ENCODE results near the gene MUC5B.
"Not testable (repeated sequence)": the region's sequence is repeated elsewhere in the genome, so short reads cannot be mapped to it uniquely, and the experiment has no call there.

The MUC5B gene

DNA sequence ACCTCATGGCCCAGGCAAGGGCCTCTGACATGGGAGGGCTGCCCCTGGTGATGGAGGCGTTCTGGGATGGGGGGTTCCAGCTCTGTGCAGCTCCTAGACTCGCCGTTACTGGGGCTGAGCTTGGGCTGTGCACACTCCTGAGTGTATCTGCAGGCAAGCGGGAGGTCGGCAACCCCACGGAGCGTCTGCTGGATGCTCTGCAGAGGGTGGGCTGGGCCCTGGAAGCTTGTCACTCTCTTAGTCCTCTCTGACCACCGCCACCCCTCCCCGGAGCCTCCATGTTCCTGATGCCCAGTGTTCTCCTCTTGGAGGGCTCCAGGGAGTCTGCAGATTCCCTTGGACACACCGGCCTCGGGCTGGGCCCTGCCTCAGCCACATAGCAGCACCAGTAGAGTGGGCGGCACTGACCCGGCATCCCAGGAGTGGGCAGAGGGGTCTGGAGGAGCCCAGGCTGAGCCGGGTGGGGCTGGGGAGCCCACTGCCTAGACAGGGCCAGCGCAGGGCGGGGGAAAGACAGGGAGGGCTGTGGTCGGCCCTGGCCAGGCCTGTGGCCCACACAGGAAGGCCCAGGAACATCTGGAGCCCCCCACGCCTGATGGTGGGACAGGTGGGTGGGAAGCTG is 20.6 kb upstream of the MUC5B start:
- no peak for DNase-seq (ENCODE audit: low read depth, low spot score)

DNA sequence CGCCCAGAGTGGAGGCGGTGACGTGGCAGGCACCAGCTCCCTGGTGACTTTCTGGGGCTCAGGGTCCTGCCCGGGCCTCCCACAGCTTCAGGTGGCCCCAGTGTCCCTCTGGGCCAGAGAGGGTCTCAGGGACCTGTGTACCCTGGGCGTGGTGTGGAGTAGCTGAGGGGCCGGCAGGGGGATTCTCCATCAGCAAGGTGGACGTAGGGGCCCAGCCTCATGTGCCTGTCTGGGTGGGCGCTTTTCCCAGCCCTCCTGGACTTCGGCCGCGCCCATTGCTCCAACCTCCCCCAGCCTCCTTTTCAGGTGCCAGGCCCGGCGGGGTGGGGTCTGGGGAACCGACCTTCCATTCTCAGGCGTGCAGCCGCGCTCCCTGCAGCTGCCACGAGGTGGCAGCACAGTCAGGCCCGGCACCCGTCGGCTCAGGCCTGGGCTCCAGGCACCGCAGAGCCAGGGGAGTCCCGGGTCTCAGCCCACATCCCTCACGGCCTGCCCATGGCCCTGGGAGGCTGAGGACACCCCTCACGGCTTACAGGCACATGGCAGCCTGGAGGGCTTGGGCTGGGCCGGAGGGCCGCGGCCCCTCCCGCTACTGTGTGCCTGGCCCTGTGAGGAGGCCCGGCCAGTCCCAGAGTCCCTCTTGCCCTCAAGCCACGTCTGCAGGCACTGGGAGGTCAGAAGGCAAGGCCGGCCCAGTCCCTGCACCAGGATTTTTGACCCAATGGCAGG is 19.9 kb upstream of the MUC5B start:
- peak; percentile 38 for DNase-seq (ENCODE audit: low read depth, low spot score)

DNA sequence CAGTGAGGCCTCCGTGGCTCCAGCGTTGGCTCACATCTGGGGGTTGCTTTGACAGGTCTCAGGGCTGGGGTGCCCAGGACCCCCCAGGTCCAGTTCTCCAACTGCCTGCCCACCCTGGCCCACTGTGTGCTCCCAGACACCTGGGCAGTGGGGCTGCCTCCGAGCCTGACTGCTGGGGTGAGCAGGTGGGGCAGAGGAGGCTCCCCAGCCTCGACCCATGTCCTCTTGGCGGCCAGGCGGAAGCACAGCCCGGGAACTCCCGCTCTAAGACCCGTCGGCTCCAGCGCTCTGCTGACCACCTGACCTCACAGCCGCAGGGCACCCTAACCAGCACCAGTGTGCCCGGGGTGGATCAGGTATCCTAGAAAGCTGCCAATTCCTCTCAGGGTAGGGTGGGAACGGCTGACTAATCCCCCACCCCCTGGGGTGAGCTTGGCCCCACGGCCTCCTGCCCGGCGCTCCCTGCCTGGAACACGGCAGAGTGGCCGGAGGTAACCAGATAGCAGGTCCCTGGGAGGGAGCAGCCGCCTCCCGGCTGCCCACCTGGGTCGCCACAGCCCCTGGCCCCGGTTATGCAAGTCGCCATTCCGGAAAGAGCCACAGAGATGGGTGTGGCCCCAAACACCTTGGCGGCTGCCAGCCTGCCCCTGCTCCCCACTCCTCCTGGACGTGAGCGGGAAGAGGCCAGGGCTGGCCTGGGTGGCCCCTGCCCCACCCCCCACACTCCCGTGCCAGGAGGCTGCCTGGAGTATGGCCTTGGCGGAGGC is 19.2 kb upstream of the MUC5B start:
- DNase-seq (ENCODE audit: low read depth, low spot score) = no peak

DNA sequence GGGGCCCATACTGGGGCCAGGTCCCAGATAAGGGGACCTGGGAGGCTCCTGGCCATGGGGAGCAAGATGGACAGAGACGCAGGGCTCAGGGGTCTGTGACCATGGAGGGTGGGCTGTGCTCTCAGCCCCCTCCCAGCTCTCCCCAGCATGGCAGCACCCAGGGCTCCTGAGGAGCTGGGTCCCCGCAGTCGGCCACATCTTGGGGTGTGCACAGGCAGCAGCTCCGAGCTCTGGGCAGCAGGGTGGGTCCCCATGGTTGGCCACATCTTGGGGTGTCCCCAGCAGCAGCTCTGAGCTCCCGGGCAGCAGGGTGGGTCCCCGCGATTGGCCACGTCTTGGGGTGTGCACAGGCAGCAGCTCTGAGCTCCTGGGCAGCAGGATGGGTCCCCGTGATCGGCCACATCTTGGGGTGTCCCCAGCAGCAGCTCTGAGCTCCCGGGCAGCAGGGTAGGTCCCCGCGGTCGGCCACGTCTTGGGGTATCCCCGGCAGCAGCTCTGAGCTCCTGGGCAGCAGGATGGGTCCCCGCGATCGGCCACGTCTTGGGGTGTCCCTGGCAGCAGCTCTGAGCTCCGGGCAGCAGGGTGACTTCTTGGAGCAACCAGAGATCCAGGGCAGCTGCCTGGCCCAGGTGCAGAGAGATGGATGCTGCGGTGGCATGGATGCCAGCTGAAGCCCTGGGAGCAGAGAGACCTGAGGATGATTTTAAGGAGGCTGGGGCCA is 18.3 kb upstream of the MUC5B start:
- DNase-seq (ENCODE audit: low read depth, low spot score) = no peak

DNA sequence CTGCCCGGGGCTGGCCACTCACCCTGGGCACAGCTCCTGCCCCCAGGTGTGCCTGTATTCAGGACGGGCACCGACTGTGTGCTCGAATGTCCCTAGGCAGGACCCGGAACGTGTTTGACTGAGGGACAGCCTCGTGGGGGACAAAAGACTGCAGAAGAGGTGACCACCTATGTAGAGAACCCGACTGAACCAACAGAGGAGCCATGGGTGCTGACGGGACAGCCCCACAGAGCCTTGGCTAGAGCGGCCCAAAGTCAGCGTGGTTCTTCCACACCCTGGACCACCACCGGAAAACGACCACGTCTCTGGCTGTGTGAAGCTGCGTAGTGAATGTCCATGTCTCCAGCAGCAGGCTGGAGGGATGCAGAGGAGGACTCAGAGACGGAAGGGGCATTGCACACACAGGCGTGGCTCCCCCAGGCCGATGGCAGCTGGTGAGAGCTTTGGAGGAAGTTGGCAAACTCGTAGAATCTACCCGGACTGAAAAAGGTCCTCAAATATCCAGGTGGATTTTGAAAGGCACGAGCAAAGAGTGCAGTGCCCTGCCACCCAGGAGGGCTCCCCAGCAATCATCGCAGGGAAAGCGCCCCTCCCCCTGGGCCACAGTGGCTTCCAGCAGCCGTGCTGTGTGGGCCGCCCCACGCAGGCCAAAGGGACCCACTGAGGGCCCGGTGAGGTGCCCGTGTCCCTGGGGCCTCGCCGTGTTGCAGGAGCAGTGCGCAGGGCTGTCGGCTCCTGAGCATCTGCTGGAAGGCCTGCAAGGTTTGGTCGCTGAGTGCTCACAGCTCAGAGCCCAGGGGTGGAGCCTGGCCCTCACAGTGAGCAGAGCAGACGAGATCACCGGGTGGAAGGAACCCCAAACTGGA is 17.5 kb upstream of the MUC5B start:
- DNase-seq (ENCODE audit: low read depth, low spot score) = no peak

DNA sequence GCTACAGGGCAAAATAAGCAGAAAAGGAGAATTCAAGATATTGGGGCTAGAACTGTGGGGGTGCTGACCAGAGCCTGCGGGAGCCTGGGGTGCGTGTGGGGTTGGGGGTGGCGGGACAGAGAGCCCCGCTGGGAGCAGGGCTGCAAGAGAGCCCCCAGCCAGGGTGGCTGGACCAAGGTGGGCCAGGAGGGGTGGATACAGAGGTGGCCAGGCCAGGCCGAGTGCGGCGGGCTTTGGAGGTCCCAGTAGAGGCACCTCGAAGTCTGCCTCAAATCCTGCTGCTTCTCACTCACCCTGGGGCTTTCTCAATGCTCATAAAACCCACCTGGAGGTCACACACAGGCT is 16.9 kb upstream of the MUC5B start:
- DNase-seq (ENCODE audit: low read depth, low spot score) = no peak

DNA sequence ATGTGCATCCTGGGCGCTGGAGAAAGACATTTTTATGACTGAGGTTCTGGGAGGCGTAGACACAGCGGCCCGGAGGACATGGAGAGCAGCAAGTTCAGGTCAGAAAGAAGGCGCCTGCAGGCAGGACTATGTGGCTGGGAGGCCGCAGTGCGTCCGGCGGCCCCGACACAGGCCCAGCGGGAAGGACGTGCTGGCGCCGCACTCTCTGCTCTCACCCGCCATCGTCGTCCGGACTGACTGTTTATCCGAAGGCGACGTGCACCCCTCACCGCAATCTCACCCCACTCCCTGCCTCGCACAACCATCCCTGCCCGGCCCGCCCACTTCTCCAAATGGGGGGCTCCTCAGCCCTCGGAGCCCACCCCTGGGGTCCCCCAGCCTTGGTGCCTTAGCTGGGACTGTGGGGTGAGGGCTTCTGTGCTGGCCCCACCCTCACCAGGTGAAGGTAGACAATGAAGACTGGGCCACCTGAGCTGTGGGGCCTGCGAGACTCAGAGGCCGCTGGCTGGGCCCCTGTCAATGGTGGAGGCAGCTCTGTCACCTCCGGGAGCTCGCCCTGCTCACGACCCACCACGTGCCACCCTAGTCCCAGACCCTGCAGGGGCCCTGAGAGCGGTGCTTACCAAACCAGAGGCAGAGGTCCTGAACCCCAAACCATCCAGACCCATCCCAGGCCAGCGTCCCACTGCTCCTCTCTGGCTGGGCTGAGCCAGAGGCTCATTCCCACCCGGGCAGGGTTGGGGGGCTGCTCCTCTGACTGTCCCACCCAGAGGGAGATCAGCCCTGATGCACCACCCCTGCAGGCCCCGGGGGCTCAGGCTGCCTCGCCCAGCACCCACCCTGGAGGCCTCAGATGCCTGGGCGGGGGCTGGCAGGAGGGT is 16.2 kb upstream of the MUC5B start:
- DNase-seq (ENCODE audit: low read depth, low spot score) = no peak

DNA sequence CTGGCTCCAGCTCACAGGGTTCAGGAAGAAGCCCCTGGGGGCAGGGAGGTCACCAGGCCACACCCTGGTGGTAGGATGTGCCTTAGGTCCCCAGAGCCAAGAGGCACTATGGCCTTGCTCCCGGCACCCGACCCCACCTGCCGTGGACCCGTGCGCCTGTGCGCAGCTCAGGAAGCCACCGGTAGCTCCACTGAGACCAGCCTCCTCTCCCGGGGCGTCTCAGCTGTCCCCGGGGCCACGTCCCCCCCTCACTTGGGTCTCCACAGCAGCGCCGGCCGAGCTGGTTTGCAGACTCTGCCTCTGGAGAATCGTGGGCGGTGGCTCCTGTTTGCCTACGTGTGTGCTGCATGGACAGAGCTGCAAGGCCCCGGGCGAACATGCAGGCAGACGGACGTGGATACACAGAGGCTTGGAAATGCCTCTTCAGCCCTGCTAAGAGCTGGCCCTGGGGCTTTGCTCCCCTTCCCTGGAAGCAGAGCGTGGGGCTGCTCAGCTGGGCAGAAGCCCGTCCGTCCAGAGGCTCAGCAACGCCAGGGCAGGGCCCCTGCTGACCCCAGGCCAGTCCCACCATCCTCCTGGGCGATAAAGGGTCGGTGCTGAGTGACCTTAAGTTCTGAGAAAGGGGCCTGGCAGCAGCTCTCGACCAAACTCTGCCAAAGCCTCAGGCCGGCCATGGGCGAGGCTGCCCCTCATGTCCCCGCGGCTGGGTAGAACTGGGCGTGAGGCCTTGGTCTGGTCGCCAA is 15.3 kb upstream of the MUC5B start:
- DNase-seq (ENCODE audit: low read depth, low spot score) = no peak

DNA sequence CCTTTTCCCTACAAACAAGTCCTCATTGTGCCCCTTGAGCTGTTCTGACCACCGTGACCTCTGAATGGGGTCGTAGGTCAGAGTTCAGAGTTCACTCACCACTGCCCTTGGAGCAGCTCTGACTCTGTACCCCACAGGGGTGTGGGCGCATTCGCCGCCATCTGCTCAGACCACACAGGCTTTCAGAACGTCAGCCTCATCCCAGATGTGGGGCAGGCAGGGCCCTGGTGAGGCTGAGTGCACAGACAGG is 14.8 kb upstream of the MUC5B start:
- DNase-seq (ENCODE audit: low read depth, low spot score) = no peak

DNA sequence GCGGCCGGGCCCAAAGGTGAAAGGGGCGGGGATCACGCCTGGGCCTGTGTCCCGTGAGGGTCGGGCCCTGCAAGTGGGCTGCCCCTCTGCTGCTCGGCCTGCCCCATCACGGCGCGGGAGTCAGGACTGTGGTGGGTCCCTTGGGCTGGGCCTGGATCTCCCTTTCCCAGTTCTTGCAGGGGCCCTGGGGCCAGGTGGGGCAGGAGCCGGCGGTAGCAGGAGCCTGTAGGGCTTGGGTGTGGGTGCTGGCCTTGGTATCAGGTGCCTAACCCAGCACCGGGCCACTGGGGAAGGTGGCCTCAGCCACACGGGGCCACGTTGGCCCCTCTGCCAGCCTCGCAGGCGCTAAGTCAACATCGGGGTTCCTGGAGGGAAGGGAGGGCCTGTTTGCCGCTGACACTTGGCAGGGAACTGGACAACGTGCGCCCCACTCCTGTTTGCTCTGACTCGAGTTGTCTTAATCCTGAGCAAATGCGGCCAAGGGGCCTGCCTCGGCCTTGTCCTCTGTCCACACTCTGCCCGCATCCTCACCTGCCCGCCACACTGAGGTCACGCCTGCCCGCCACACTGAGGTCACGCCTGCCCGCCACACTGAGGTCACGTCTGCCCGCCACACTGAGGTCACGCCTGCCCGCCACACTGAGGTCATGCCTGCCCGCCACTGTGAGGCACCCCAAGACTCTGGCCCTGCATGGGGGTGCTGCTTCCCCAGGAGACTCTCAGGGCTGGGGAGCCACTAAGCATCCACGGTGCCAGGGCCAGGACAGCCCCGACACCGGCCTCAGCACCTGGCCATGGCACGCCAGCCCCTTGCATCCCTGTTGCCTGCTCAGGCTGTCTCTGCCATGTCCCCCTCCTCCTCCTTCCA is 14.2 kb upstream of the MUC5B start:
- DNase-seq (ENCODE audit: low read depth, low spot score) = no peak

DNA sequence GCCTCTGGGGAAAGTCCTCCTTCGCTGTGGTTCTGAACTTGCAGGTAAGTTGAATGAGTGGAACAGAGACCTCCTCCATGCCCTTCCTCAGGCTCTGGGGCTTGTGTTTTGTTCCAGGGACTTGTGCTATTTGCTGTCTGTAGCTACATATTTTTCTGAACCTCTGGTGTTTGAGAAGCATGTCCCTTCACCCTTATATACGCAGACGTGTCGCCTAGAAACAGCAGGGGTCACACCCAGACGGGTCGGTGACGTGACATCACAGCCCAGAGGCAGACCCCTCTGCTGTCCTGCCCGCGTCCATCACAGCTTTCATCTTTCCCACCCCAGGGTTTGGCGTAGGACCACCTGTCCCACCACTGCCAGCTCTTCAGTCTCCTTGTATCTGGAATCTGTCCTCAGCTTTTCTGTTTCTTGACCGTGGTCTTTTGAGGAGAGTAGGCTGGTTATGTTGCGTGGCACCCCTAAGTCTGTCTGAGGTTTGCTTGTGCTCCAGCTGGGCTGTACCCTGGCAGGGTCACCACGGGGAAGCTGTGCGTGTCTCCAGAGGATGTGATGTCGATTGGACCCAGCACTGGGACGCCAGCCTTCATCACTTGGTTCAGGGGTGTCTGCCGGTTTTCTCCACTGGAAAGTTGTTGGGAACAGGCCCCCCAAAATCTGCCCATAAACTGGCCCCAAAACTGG is 13.4 kb upstream of the MUC5B start:
- DNase-seq (ENCODE audit: low read depth, low spot score) = no peak

DNA sequence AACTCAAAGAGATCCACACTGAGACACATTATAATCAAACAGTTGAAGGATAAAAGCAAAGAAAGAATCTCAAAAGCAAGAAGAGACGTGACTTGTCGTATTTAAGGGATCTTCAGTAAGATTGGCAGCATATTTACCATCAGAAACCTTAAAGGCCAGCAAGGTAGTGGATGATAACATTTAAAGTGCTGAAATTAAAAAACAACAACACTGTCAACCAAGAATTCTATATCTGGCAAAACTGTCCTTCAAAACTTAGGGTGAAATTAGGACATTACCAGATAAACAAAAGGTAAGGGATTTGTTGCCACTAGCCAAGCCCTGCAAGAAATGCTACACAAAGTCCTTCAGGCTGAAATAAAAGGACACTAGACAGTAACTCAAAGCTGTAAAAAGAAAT is 11.0 kb upstream of the MUC5B start:
- DNase-seq (ENCODE audit: low read depth, low spot score) = no peak

DNA sequence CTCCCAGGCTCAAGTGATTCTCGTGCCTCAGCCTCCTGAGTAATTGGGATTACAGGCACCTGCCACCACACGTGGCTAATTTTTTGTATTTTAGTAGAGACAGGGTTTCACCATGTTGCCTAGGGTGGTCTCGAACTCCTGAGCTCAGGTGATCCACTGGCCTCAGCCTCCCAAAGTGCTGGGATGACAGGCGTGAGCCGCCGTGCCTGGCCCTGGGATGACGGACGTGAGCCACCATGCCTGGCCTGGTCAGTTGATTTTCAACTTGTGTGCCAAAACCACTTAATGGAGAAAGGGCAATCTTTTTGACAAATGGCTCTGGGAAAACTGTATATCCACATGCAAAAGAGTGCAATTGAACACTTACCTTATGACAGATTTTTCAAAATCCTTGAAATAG is 7.0 kb upstream of the MUC5B start:
- DNase-seq (ENCODE audit: low read depth, low spot score) = not testable (repeated sequence)

DNA sequence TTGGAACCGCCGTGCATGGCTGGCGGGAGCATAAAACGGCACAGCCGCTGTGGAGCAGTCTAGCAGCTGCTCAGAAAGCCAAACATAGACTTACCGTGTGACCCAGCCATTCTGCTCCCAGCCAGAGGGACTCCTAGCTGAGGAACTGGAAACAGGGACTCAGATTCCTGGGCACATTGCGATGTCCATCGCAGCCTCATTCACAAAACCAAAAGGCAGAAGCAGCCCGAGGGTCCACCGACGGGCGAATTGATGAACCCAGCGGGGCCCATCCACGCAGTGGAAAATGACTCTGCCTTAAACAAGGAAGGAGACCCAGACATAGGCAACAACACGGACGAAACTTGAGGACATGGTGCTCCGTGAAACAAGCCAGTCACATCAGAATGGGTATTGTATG is 5.7 kb upstream of the MUC5B start:
- DNase-seq (ENCODE audit: low read depth, low spot score) = no peak

DNA sequence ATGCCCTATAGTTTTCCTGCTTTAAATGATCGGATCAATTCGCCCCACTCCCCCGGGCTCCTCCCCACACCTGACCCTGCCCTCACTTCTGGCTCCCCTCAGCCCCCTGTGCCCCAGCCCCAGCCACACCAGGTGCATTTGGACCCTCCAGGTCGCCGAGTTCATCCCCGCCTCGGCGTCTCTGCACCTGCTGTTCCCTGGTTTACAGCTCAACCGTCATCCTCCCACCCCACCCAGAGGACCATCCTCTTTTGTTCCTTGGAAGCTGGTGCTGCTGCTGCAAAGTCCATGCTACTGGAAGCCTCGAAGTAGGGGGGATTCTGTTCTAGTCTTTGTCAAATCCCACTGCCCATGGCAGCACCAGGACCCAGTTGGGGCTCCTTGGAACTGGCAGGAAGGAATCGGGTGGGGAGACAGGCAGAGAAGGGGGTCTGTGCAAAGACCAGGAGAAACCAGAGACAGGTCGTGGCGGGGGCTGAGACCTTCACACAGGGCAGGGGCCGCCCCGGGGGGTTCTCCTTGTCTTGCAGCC is 4.5 kb upstream of the MUC5B start:
- no peak for DNase-seq (ENCODE audit: low read depth, low spot score)

DNA sequence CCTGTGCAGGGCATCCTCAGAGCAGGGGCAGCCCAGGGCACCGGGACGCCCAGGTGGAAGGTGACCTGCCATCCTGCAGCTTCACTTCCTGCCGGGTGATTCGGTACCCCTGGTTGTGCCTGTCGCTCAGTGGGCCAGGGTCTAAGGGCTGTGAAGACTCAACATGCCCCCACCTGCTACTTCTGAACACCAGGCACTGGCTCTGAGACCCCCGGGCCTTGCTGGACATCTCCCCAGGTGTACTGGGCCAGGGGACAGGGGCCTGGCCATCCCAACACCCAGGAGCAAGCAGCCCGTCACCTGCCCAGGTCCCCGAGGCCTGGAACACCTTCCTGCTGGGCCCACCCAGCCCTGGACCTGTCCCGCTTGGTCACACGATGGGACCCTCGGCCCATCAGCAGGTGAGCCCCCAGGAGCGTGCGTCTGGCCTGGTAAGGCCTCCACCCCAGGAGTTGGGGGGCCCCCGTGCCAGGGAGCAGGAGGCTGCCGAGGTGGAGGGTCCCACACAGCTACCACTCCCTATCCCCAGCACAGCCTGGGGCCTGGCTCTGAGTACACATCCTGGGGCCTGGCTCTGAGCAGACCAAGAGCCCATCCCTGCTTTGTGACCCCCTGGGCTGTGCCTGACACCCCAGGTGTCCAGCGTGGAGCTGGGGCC is 3.9 kb upstream of the MUC5B start:
- DNase-seq (ENCODE audit: low read depth, low spot score) = no peak

DNA sequence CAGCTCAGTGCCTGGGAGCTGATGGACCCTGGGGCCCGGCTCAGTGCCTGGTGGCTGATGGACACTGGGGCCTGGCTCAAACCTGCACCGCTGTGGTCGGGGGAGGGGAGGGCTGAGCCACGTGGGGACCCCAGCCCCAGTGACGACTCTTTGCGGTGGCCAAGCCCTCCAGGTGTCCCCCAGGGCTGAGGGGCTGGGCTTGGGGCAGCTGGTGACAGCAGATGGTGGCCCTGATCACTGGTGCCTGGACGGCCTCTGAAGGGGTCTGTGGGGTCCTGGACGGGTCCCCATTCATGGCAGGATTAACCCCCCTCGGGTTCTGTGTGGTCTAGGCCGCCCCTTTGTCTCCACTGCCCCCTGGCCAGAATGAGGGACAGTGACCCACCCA is 3.4 kb upstream of the MUC5B start:
- no peak for DNase-seq (ENCODE audit: low read depth, low spot score)

All from activated naive CD8-positive, alpha-beta T cell treated with anti-CD3 and anti-CD28 coated beads, Interleukin-2, amount 50 U/mL, for 16 hours (primary cell).